ENCODE data around the gene PTGIS.

PTGIS gene

DNA sequence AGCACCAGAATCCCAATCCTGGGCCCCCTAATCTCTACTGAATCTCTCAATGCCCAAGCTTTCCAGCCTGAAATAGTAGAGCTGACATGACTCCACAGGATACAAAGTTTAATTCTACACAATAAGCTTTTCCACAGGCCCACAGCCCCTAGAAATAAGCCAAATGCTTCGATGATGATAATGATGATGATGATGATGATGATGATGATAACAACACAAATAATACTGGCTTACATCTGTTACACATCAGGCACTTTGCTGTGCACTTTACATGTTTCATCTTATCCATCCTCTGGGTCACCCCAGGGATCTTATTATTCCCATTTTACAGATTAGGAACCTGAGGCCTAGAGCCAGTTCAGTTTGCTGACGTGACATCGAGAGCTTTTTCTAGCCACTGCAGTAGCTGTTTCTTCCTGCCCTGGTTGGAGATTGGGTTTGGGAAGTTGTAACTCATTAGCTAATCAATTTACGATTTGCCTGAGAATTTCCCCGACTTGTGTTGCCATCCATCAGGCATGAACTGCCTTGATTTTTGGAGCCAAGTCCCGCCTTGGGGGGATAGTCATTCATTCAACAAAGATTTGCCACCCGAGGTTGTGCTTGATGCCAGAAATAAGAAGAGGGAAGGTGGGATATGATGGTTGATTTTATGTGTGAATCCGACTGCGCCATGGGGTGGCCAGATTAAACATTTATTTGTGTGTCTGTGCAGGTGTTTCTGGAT, 105.9 kb downstream of the PTGIS start:
- Histone ChIP-seq H3K36me3 (no peaks in the 10 kb centered on the region), H3K4me3 (ENCODE audit: low read depth, low read length) (no peak overlapping the region), H3K4me1 (no peaks in the 10 kb centered on the region), H3K9me3 (no peaks in the 10 kb centered on the region), H3K27me3 (no peaks in the 10 kb centered on the region)
- DNase-seq: no peak
- TF ChIP-seq CTCF (IDR thresholded peaks at IDR 0.05; ENCODE audit: low read depth, low read length): no peak

DNA sequence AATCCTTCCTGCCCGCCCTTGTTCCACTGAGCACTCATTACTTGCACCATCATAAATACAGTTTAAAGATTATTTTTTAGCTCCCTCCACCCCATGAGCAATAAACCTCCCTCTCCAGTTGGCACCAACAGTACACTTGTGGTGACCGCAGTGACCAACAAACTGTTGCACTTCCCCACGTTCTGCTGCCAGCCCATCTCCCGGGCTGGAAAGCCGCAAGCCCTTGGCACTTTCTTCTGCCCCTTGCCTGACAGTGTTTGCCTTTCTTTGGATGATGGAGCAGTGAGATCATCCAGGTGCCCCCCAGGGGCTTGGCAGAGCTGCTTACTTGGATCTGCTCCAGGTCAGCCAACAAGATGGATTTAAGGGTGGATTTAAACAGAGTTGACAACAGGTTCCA, 107.0 kb downstream of the PTGIS start:
- Histone ChIP-seq H3K27me3 (no peaks in the 10 kb centered on the region), H3K4me1 (no peaks in the 10 kb centered on the region), H3K36me3 (no peaks in the 10 kb centered on the region), H3K4me3 (ENCODE audit: low read depth, low read length) (no peak overlapping the region), H3K9me3 (no peaks in the 10 kb centered on the region)
- no peak for TF ChIP-seq CTCF (IDR thresholded peaks at IDR 0.05; ENCODE audit: low read depth, low read length)
- no peak for DNase-seq

DNA sequence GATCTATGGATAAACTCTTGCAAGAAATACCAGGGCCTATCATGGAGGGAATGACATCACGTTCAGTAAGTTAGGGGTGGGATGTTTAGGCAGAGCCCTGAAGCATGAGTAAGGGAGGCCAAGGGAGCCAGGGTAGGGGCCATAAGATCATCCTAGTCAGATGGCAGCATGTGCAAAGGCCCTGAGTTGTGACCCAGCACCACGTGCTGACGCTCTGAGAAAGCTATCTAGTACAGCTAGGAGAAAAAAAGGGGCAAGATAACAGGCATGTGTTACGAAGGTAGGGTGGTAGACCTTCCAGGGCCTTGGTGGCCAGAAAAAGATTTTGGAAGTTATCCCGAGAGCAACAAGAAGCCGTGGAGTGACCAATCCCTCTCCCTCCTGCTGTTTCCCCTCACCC, 107.8 kb downstream of the PTGIS start:
- Histone ChIP-seq H3K4me3 (ENCODE audit: low read depth, low read length) (no peak overlapping the region), H3K27me3 (no peaks in the 10 kb centered on the region), H3K4me1 (no peaks in the 10 kb centered on the region), H3K9me3 (no peaks in the 10 kb centered on the region), H3K36me3 (no peaks in the 10 kb centered on the region)
- no peak for TF ChIP-seq CTCF (IDR thresholded peaks at IDR 0.05; ENCODE audit: low read depth, low read length)
- DNase-seq: no peak

- Histone ChIP-seq H3K36me3 (no peaks in the 10 kb centered on the region), H3K4me1 (no peaks in the 10 kb centered on the region), H3K9me3 (no peaks in the 10 kb centered on the region), H3K27me3 (no peaks in the 10 kb centered on the region), H3K4me3 (ENCODE audit: low read depth, low read length) (no peak overlapping the region)
- DNase-seq: no peak
- no peak for TF ChIP-seq CTCF (IDR thresholded peaks at IDR 0.05; ENCODE audit: low read depth, low read length)
These were observed 108.3 kb downstream of the PTGIS start for GRCh38 chr20:49459684-49460083.

GRCh38 chr20:49457444-49457843, 110.5 kb downstream of the PTGIS start:
- no peak for TF ChIP-seq CTCF (IDR thresholded peaks at IDR 0.05; ENCODE audit: low read depth, low read length)
- no peak overlapping the region for H3K4me3 ChIP-seq (ENCODE audit: low read depth, low read length)
- no peak for DNase-seq
- H3K9me3 ChIP-seq: no peaks in the 10 kb centered on the region
- H3K27me3 ChIP-seq: no peaks in the 10 kb centered on the region
- no peaks in the 10 kb centered on the region for H3K4me1 ChIP-seq
- no peaks in the 10 kb centered on the region for H3K36me3 ChIP-seq

GRCh38 chr20:49456646-49457045, 111.3 kb downstream of the PTGIS start:
- Histone ChIP-seq H3K4me3 (ENCODE audit: low read depth, low read length) (no peak overlapping the region), H3K27me3 (no peaks in the 10 kb centered on the region), H3K4me1 (no peaks in the 10 kb centered on the region), H3K9me3 (no peaks in the 10 kb centered on the region), H3K36me3 (no peaks in the 10 kb centered on the region)
- TF ChIP-seq CTCF (IDR thresholded peaks at IDR 0.05; ENCODE audit: low read depth, low read length): no peak
- DNase-seq: no peak

Measured in BE2C (cell line).